T-cell (primary cell): ENCODE measurements around the gene ADAMTS13. TPM values are rescaled to one million over a fixed set of nuclear protein-coding genes. Genes with fewer than 3 reads are reported as not detected.

ENCODE experiments used
- ATAC-seq, 4 experiments: fragments of 200-7000 bp in 3 of 4; fragments of 150-1000 bp in 1 of 4; cut with Tn5 transposase; replicated peaks in 1 of 4; 1 replicate in 3 of 4; 2 replicates in 1 of 4; pipeline ENCODE4 v1.10.0; 2021; ENCODE audit warnings: moderate library complexity in 3 of 4, mild to moderate bottlenecking in 2 of 4, moderate number of reproducible peaks in 1 of 4
- CTCF ChIA-PET, 2 donors: fragments of 300-600 bp; sonication (Branson Sonifier 250); formaldehyde crosslinking; loops; one replicate each; lab custom pipeline; 2022; ENCODE audit warnings: antibody characterized with exemption in 2 of 2; lab: Charles Lee
- POLR2A ChIA-PET, 2 donors: fragments of 300-600 bp; sonication (Branson Sonifier 250); formaldehyde crosslinking; loops; one replicate each; lab custom pipeline; 2022; ENCODE audit warnings: antibody characterized with exemption in 2 of 2; lab: Charles Lee
- DNase-seq, 35 experiments: peaks; one replicate each; pipeline versions ENCODE4 v3.0.0 to v3.0.0-alpha.2; 2013 to 2023
- H3K27ac ChIP-seq: one replicate; pipeline ENCODE4 v1.5.1; 2013; ENCODE audit warnings: low read length
- H3K27me3 ChIP-seq, 2 experiments: replicated peaks in 1 of 2; 1 replicate in 1 of 2; 2 replicates in 1 of 2; pipeline versions ENCODE4 v1.6.1 to v1.7.0; 2013; ENCODE audit warnings: low read length in 1 of 2, mixed read lengths in 1 of 2; ENCODE audit not compliant: control insufficient read depth in 2 of 2, insufficient read depth in 2 of 2; ENCODE audit errors: extremely low read depth in 1 of 2
- H3K36me3 ChIP-seq, 2 donors: 1 replicate in 1 of 2; 2 replicates in 1 of 2; pipeline versions ENCODE4 v1.6.1 to v1.7.0; 2013; ENCODE audit warnings: low read length in 1 of 2; ENCODE audit not compliant: control insufficient read depth in 2 of 2, insufficient read depth in 1 of 2; ENCODE audit errors: extremely low read depth in 1 of 2
- H3K4me1 ChIP-seq, 2 experiments: 1 replicate in 1 of 2; 2 replicates in 1 of 2; pipeline versions ENCODE4 v1.6.1 to v1.7.0; 2013; ENCODE audit warnings: low read length in 2 of 2, mixed read lengths in 1 of 2; ENCODE audit not compliant: insufficient read depth in 2 of 2, control insufficient read depth in 1 of 2; ENCODE audit errors: extremely low read depth in 1 of 2
- H3K4me3 ChIP-seq, 2 donors: 1 replicate in 1 of 2; 2 replicates in 1 of 2; pipeline versions ENCODE4 v1.5.1 to v1.7.0; 2013; ENCODE audit warnings: mild to moderate bottlenecking in 2 of 2, low read length in 1 of 2, moderate library complexity in 1 of 2; ENCODE audit not compliant: control insufficient read depth in 1 of 2; ENCODE audit errors: extremely low read depth in 1 of 2
- H3K9me3 ChIP-seq: 2 replicates; pipeline ENCODE4 v1.7.0; 2013
- H3K27ac Mint-ChIP-seq, 2 donors: one replicate each; pipeline ENCODE4 v1.8.0; 2020 to 2021; ENCODE audit warnings: mild to moderate bottlenecking in 2 of 2, mixed read lengths in 2 of 2
- H3K27me3 Mint-ChIP-seq, 2 donors: one replicate each; pipeline ENCODE4 v1.8.0; 2021 to 2022; ENCODE audit warnings: mixed read lengths in 2 of 2
- H3K36me3 Mint-ChIP-seq: one replicate; pipeline ENCODE4 v1.8.0; 2021; ENCODE audit warnings: mixed read lengths
- H3K4me1 Mint-ChIP-seq, 3 donors: one replicate each; pipeline ENCODE4 v1.8.0; 2020 to 2022; ENCODE audit warnings: mixed read lengths in 3 of 3, mild to moderate bottlenecking in 1 of 3
- H3K4me3 Mint-ChIP-seq, 3 donors: one replicate each; pipeline ENCODE4 v1.8.0; 2020 to 2022; ENCODE audit warnings: mild to moderate bottlenecking in 3 of 3, mixed read lengths in 3 of 3, moderate library complexity in 3 of 3
- H3K9me3 Mint-ChIP-seq, 3 donors: one replicate each; pipeline ENCODE4 v1.8.0; 2020 to 2022; ENCODE audit warnings: mixed read lengths in 3 of 3
- WGBS: methylation state at CpG from one replicate; pipeline ENCODE4 v1.1.5; 2013; ENCODE audit warnings: missing lambda C conversion rate; ENCODE audit not compliant: insufficient coverage; 5-methylcytosine and 5-hydroxymethylcytosine counted together
- total RNA-seq, 35 experiments: library from RNA in 6 of 35; stranded (reverse) in 6 of 35; fragments of 120-200 nt in 1 of 35; gene quantifications; one replicate each; pipeline versions ENCODE4 v1.2.1 to v1.2.4 and lab custom pipeline; 2013 to 2026

The ADAMTS13 gene
- total RNA-seq, 5 donors from 2014 or later (not counting 1 experiment from before 2014, with no cell fraction given) = 1.3 to 3.3 (median 2.4) TPM

DNA sequence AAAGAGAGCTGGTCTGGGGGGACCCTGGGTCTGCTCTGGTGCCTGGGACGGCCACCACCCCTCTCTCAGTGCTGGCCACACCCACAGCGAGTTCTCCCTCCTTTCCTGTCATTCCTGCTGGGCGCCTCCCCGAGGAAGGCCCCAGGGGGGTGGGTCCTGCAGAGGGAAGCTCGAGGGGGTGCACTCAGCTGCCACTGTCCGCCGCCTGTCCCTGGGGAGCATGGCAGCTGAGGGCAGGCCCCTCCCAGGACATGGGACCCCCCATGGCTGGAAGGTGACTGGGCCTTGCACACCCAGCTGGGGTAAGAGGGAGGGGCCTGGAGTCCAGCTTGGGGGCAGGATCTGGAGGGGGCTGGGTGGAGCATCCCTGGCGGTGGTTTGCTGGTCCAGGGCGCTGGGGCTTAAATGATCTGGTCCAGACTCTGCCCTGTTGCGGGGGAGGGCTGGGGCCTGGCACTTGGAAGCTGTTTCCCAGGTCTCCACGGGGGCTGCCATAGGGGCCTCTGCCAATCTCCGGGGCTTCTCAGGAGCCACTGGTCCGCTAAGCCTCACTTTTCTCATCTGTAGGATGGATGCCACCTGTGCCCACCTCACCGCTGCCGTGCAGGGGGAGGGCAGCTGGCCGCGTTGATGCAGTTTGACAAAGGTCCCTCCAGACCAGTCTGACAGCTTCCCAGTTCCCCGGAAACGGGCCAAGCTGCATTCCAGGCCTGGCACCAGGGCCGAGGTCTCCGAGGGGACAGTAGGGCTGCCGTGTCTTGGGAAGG, 62.7 kb downstream of the ADAMTS13 start:
- H3K27ac Mint-ChIP-seq = no peak overlapping the region
- Histone ChIP-seq H3K4me1 (peaks cover under 1 to 12% of the 10 kb centered on the region in 2 experiments), H3K4me3 (no peak overlapping the region), H3K27me3 (peaks cover 0 to 42% of the 10 kb centered on the region in 2 experiments), H3K9me3 (no peaks in the 10 kb centered on the region), H3K36me3 (no peaks in the 10 kb centered on the region), H3K27ac (no peak overlapping the region)
- peaks cover 0 to 2% of the 10 kb centered on the region in 2 donors for H3K27me3 Mint-ChIP-seq
- ATAC-seq (no peak), DNase-seq (no peak)
- 84% methylated on average over 19 of the region's 22 CpGs for WGBS
- H3K4me3 Mint-ChIP-seq = no peak overlapping the region
- H3K9me3 Mint-ChIP-seq = no peaks in the 10 kb centered on the region
- H3K36me3 Mint-ChIP-seq = no peaks in the 10 kb centered on the region
- ChIA-PET POLR2A (no interaction called here), CTCF (interaction anchor here in 1 of 2 donors (0.6 kb wide), 1 partner anchor 25 kb away, joined by 5 read pairs; no protein-coding TSS in a partner anchor)
- H3K4me1 Mint-ChIP-seq = peaks cover 7 to 8% (median 7%) of the 10 kb centered on the region in 3 donors

DNA sequence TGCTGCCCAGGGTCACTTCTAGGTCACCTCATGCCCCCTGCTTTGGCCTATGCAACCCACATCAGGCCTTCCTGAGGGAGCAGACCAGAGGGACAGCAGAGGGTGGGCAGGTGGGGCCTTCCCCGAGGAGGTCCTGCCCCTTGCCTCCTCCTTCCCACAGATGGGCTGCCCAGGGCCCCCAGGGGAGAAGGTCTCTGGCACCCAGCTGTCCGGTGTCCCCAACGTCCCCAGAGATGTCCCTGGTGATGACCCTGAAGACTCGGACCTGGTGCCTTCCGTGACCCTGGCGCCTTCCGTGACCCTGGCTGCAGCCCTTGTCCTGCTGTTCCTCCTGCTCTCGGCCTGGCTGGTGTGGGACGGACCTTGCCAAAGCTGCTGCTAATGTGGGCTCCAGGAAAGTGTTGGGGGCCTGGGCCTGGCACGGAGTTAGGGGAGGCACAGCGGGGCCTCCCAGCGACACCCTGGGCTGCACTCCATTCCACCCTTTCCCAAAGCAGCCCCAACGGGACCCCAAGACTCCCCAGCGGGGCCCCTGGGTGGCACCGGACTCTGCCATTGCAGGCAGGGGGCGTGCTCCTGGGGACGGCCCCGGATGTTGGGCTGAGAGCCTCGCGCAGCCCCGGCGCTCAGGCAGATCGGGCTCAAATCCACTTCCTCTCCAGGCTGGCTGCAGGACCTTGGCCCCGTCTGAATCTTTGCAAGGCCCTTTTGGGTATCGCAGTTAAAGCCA, 63.5 kb downstream of the ADAMTS13 start:
- ChIA-PET CTCF (no interaction called here), POLR2A (no interaction called here)
- Histone ChIP-seq H3K4me3 (no peak overlapping the region), H3K4me1 (peaks cover 0 to 10% of the 10 kb centered on the region in 2 experiments), H3K27me3 (peaks cover 0 to 48% of the 10 kb centered on the region in 2 experiments), H3K9me3 (no peaks in the 10 kb centered on the region), H3K27ac (no peak overlapping the region), H3K36me3 (no peaks in the 10 kb centered on the region)
- Mint-ChIP-seq H3K36me3 (no peaks in the 10 kb centered on the region), H3K9me3 (no peaks in the 10 kb centered on the region), H3K4me3 (peak overlapping the region in 2 of 3 donors; percentile 20 to 31), H3K4me1 (peaks cover 5 to 8% (median 5%) of the 10 kb centered on the region in 3 donors), H3K27me3 (peaks cover 0 to 6% of the 10 kb centered on the region in 2 donors), H3K27ac (no peak overlapping the region)
- WGBS = 47% methylated on average over 20 of the region's 25 CpGs
- ATAC-seq = peak; percentile 40 to 55 (median 50)
- DNase-seq = peak in 1 of 35 experiments; percentile 36

DNA sequence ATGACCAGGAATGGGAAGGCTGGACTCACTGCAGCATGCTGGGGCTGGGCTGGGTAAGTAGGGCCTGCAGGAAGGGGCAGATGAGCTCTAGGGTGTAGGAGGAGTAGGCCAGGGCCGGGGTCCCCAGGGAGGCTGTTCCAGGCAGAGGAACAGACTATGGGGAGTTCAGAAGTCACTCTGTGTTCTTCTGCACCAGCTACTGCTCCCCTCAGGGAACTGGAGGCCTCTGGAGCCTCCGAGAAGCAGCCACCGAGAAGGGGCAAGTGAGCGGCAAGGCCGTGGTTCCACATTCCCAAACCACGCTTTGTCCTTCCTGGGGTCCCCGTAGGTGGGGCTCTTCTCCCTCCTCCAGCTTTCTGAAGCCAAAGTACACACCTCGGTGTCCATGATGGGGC, 65.2 kb downstream of the ADAMTS13 start:
- WGBS = 86% methylated on average over 7 of the region's 8 CpGs
- Mint-ChIP-seq H3K36me3 (no peaks in the 10 kb centered on the region), H3K27me3 (peaks cover 0 to 6% of the 10 kb centered on the region in 2 donors), H3K27ac (no peak overlapping the region), H3K4me3 (no peak overlapping the region), H3K9me3 (no peaks in the 10 kb centered on the region), H3K4me1 (peaks cover 5 to 8% (median 5%) of the 10 kb centered on the region in 3 donors)
- no peaks in the 10 kb centered on the region for H3K36me3 ChIP-seq
- no peaks in the 10 kb centered on the region for H3K9me3 ChIP-seq
- H3K4me1 ChIP-seq = peaks cover 0 to 10% of the 10 kb centered on the region in 2 experiments
- ChIA-PET CTCF (interaction anchor here in 1 of 2 donors (0.8 kb wide), 1 partner anchor 301 kb away, joined by 3 read pairs; no protein-coding TSS in a partner anchor), POLR2A (no interaction called here)
- ATAC-seq = no peak
- no peak overlapping the region for H3K27ac ChIP-seq
- DNase-seq = no peak
- peaks cover 0 to 59% of the 10 kb centered on the region in 2 experiments for H3K27me3 ChIP-seq
- H3K4me3 ChIP-seq = no peak overlapping the region

DNA sequence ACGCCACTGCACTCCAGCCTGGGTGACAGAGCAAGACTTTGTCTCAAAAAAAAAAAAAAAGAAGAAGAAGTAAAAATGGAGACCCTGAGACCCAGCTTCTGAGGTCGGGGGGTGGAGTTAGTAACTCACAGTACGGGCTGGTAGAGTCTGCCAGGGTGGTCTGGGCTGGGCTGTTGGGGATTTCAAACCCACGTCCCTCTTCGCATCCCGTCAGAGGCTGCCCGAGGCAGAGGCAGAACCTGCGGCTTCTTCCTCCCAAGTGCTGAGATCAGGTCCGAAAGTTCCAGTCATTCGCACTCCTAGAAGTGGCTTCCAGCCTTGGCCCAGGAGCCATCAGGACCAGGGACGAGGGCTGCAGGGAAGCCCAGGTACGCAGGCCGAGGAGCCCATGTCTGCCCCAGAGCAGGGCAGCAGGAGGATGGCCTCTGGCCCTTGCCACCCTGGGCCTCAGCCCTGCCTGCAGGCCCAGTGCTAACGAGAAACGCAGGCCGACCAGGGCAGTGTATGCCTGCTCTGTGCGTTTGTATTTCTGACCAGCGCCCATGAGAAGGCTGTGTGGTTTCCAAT, 66.6 kb downstream of the ADAMTS13 start:
- H3K9me3 ChIP-seq = no peaks in the 10 kb centered on the region
- no peak overlapping the region for H3K27ac ChIP-seq
- peaks cover 0 to 10% of the 10 kb centered on the region in 2 experiments for H3K4me1 ChIP-seq
- Mint-ChIP-seq H3K4me3 (no peak overlapping the region), H3K4me1 (peaks cover 5 to 8% (median 5%) of the 10 kb centered on the region in 3 donors), H3K27ac (no peak overlapping the region), H3K36me3 (no peaks in the 10 kb centered on the region), H3K9me3 (no peaks in the 10 kb centered on the region), H3K27me3 (peaks cover 0 to 6% of the 10 kb centered on the region in 2 donors)
- ChIA-PET POLR2A (no interaction called here), CTCF (no interaction called here)
- ATAC-seq = no peak
- peaks cover 0 to 59% of the 10 kb centered on the region in 2 experiments for H3K27me3 ChIP-seq
- H3K4me3 ChIP-seq = no peak overlapping the region
- 81% methylated on average over 18 of the region's 18 CpGs for WGBS
- no peaks in the 10 kb centered on the region for H3K36me3 ChIP-seq
- DNase-seq = no peak

DNA sequence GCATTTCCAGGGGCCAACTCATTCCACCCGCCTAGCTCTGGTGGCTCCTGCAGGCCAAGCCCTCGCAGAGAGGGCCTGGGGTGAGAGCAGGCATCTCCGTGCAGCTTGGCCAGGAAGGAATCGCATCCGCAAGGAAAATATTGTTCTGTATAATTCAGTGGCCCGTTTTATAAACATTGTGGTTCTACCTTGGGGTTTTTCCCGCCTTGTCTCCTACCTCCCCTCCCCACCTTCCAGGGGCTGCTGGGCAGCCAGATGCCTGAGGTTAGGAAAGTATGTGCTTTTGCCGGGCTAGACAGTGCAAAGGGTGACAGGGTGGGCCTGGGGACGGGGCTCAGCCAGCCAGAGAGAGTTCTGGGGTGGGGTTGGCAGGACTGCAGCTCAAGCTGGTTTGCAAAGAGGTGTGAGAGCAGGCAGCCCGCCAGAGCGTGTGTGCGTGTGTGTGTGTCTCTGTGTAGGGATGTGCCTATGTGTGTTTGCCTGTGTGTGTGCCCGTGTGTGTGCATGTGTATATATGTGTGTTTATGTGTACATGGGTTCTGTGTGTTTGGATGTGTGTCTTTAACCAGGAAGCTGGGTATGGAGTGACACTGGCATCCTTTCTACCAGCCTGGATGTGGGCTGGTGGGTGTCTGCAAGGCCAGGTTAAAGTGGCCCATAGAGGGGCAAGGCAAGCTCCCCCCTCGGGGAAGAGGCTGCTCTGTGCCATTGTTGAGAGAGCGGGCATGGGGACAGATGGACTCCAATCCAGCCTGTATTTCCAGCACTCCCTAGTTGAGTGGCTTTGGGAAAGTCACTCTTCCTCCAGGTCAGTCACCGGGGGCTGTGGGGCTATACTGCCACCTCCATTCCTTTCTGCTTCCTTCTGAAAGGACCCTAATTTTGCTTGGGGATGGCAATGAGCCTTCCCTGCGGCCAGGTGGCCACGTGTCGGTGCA, 67.4 kb downstream of the ADAMTS13 start:
- H3K36me3 ChIP-seq = no peaks in the 10 kb centered on the region
- peaks cover 0 to 10% of the 10 kb centered on the region in 2 experiments for H3K4me1 ChIP-seq
- H3K27me3 ChIP-seq = peaks cover 0 to 62% of the 10 kb centered on the region in 2 experiments
- DNase-seq = no peak
- peaks cover 0 to 6% of the 10 kb centered on the region in 2 donors for H3K27me3 Mint-ChIP-seq
- H3K9me3 ChIP-seq = no peaks in the 10 kb centered on the region
- no peaks in the 10 kb centered on the region for H3K9me3 Mint-ChIP-seq
- peaks cover 5 to 8% (median 5%) of the 10 kb centered on the region in 3 donors for H3K4me1 Mint-ChIP-seq
- no peaks in the 10 kb centered on the region for H3K36me3 Mint-ChIP-seq
- CTCF ChIA-PET = no interaction called here
- H3K4me3 Mint-ChIP-seq = no peak overlapping the region
- POLR2A ChIA-PET = no interaction called here
- WGBS = 67% methylated on average over 9 of the region's 19 CpGs
- H3K4me3 ChIP-seq = no peak overlapping the region
- H3K27ac Mint-ChIP-seq = no peak overlapping the region
- no peak overlapping the region for H3K27ac ChIP-seq
- ATAC-seq = no peak
